IPS DF 6.9 (cell line): ENCODE measurements around the gene SLC2A4.

Experiments
- DNase-seq: peaks from one replicate; pipeline ENCODE4 v3.0.0-alpha.2; 2013; ENCODE audit warnings: low read depth, low spot score
- H3K27ac ChIP-seq: one replicate; pipeline ENCODE4 v1.5.1; 2013; ENCODE audit warnings: low read length, control low read depth
- H3K27me3 ChIP-seq: 2 replicates; pipeline ENCODE4 v1.6.1; 2013; ENCODE audit warnings: mild to moderate bottlenecking, low read length; ENCODE audit not compliant: control insufficient read depth, insufficient read depth
- H3K36me3 ChIP-seq: 2 replicates; pipeline ENCODE4 v1.6.1; 2013; ENCODE audit warnings: low read length; ENCODE audit not compliant: control insufficient read depth, insufficient read depth
- H3K4me1 ChIP-seq: 2 replicates; pipeline ENCODE4 v1.6.1; 2013; ENCODE audit warnings: low read length; ENCODE audit not compliant: control insufficient read depth, insufficient read depth
- H3K4me3 ChIP-seq: 2 replicates; pipeline ENCODE4 v1.5.1; 2013; ENCODE audit warnings: mild to moderate bottlenecking, low read length
- H3K9me3 ChIP-seq: 2 replicates; pipeline ENCODE4 v1.6.1; 2013; ENCODE audit warnings: low read length, inconsistent platforms; ENCODE audit not compliant: control insufficient read depth, insufficient read depth
- WGBS: extraction: QIAGEN DNeasy Blood & Tissue Kit; methylation state at CpG from one replicate; pipeline ENCODE4 v1.1.7; 2013; ENCODE audit warnings: mixed read lengths, missing lambda C conversion rate; ENCODE audit not compliant: insufficient read length, insufficient coverage; 5-methylcytosine and 5-hydroxymethylcytosine counted together

The SLC2A4 gene

DNA sequence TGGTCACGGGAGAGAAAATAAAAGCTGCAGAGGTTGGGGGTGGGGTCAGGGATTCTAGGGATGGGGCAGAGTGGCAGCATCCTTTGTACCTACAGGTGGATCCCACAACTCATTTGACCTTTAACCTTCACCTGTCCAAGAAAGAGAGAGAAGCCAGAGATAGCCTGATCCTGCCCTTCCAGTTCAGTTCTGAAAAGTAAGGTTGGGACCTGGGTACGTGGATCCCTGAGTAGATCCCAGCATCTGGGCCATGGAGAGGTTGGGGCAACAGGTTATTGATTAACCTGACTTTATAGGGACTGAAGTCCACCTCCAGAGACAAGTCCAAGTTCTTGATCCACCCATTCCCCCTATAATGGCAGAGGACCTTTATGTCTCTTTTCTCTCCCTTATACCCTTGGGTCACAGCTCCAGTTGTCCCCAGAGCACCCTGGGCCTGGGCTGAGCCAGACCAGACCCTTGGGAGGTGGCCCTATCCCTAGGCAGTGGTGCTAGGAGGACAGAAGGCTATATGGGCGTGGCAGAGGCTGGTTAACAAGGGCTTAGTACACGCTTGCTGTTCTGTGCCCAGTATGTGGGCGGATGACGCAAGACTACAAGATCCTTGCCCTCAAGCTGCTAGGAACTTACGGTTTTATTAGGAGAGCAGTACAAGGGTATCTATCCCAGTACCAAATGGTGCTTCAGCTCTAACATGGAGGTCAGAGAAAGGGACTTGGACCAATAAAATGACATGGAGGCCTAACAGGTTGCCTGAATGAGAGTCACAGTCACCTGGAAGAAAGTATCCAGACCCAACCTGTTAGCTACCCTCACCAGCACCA, 22.6 kb upstream of the SLC2A4 start:
- whole genome bisulfite sequencing, result no CpG with 5 or more reads among the region's 7 CpGs
- Histone ChIP-seq H3K27ac (no peak overlapping the region), H3K4me3 (no peak overlapping the region), H3K27me3 (no peaks in the 10 kb centered on the region), H3K4me1 (peaks cover 2% of the 10 kb centered on the region), H3K36me3 (peaks cover 14% of the 10 kb centered on the region; the same call in 1 of the 2 replicates), H3K9me3 (no peaks in the 10 kb centered on the region)
- no peak for DNase-seq

DNA sequence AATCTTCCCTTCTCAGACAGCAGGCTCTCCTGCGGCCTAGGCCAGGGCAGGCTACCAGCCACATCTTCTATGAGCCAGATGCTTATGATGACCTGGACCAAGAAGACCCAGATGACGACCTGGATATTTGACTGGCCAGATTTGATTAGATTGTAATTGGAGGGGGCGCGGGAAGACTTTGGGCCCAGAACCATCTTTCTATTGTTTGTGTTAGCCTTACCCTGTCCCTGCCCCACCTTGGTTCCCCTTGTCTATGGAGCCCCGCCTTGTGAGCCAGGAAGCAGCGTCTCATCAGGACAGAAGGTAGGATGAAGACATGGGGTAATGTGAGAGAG, 22.0 kb upstream of the SLC2A4 start:
- no peak for DNase-seq
- Histone ChIP-seq H3K9me3 (no peaks in the 10 kb centered on the region), H3K4me3 (no peak overlapping the region), H3K27me3 (no peaks in the 10 kb centered on the region), H3K4me1 (peaks cover 2% of the 10 kb centered on the region), H3K36me3 (peaks cover 13% of the 10 kb centered on the region; the same call in 1 of the 2 replicates), H3K27ac (no peak overlapping the region)
- WGBS, result no CpG with 5 or more reads among the region's 6 CpGs

DNA sequence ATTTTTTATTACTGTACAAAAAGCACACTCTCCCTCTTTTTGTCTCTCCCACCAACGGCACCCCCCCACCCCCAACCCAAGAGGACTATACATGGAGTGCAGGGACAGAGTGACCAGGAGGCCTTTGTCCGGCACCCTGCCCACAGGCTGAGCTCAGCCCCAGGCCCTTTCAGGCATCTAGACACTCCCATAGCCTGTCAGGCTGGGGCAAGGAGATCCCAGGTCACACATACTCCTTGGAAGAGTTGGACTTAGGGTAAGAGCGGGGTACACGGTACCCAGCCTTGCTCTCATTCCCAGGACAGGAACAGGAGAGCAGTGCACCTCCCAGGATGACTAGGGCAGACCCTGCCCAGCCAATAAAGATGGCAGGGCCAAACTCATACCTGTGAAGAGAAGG, 21.4 kb upstream of the SLC2A4 start:
- no CpG with 5 or more reads among the region's 4 CpGs for WGBS

DNA sequence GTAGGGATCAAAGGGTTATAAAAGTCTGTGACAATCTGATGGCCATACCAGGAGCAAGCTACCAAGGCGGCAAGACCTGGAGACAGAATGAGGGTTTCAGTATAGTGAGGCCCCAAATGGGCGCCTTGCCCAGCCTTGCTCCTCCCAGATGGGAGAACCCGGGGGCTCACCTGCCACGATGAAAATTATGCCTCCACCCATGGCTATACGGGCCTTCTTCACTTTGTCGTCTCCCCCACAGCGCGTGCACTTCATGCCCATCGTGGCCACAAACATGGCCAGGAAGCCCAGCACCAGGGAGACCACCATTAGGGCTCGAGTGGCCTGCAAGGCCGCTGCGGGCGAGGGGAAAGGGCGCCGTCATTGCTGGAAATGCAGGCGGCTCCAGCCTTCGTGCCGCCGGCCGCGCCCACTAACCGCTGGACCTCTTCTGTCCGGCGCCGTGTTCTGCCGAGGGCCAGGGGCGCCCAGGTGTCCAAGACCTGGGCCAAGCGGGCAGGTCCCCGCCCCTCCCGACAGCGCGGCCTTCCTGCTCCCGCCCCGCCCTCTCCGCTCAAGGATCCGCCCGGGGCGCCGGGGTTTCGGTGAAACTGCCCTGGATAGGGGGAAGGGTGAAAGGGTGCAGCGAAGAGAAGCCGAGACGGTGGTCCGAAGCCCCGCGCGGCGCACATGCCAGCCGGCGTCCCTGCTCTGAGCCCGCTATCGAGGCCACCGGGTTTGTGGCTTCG, 20.7 kb upstream of the SLC2A4 start:
- H3K4me1 ChIP-seq, result peaks cover 2% of the 10 kb centered on the region
- WGBS, result no CpG with 5 or more reads among the region's 54 CpGs
- H3K4me3 ChIP-seq, result peak overlapping the region; percentile 98
- no peaks in the 10 kb centered on the region for H3K9me3 ChIP-seq
- H3K27ac ChIP-seq, result no peak overlapping the region
- DNase-seq, result no peak
- no peaks in the 10 kb centered on the region for H3K27me3 ChIP-seq
- peaks cover 11% of the 10 kb centered on the region; the same call in 1 of the 2 replicates for H3K36me3 ChIP-seq

More for the DNA sequence above, 21.4 kb upstream of the SLC2A4 start:
- Histone ChIP-seq H3K4me1 (peaks cover 2% of the 10 kb centered on the region), H3K36me3 (peaks cover 11% of the 10 kb centered on the region; the same call in 1 of the 2 replicates), H3K27me3 (no peaks in the 10 kb centered on the region), H3K9me3 (no peaks in the 10 kb centered on the region), H3K4me3 (no peak overlapping the region; the same call in 1 of the 2 replicates), H3K27ac (no peak overlapping the region)
- DNase-seq, result no peak

DNA sequence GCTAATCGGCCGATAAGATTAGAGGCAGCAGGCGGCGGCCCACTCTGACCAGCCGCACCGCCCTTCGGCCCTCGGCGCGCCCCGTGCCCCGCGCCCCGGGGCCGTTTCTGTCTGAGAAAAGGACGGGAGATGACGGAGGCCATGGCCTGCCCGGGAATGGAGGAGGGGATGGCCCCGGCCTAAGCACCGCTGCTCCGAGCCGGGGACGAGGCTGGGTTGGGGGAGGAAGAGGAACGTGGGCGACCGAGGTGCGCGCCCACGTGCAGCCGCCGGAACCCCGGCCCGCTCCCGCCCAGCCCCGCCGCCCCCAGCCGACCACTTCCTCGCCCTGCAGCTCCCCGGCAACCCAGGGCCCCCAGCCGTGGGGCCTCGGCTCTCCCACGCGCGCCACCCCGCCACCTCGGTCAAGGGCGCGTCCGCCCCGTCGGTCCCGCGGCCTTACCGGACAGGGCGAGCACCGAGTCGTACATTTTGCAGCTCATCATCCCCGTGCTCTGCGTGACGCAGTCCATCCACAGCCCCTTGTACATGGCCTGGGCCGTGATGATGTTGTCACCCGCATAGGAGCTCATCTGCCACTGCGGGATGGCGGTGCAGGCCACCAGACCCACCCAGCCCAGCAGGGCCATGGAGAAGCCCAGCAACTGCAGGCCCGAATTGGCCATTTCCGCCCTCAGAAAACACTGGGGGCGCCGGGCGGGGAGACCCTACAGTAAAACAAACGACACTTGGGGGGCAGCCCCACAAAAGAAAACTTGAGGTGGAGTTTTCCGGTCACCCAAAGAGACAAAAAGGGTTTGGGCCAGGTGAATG, 19.9 kb upstream of the SLC2A4 start:
- no peak overlapping the region for H3K27ac ChIP-seq
- DNase-seq, result no peak
- H3K27me3 ChIP-seq, result no peaks in the 10 kb centered on the region
- peaks cover 8% of the 10 kb centered on the region; the same call in 1 of the 2 replicates for H3K36me3 ChIP-seq
- H3K9me3 ChIP-seq, result no peaks in the 10 kb centered on the region
- no CpG with 5 or more reads among the region's 71 CpGs for WGBS
- peaks cover 2% of the 10 kb centered on the region for H3K4me1 ChIP-seq
- peak overlapping the region; percentile 98 for H3K4me3 ChIP-seq

DNA sequence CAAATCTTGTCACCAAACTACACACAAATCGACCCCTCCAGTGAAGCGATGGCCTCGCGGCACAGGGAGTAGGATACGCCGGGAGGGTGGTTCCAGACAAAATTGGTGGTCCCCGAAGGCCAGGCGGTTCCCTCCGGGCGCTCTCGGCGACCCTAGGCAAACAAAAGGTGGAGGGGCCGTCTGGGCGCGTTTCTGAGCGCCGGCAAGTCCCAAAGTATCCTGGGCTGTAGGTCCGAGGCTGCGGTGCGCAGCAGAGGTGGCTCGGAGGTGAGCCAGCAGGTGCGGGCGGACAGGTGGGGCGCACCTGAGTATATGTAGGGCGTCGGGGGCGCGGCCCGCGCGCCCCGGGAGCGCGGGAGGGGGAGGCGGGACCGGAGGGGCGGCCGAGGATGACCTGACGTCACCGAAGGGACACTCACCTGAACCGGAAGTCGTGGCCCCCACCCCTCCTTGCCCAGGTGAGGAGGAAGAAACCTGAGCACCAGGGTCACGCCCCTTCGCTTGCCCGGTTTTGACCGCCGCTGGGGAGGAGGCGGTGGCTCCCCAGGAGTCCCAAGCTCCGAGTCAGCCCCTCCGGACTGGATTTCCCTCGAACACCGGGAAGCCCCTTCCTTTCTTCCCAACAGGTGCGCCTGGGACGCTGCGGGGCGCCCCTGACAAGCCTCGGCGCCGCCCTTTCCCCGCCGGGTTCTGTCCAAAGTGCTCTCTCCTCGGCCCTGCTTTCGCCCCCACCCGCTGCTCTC, 19.2 kb upstream of the SLC2A4 start, which contains the start of gene CLDN7:
Gene CLDN7 (minus strand): TSS at position 287 of the 743 bp plus-strand sequence. CDS start 435 bp downstream, outside the sequence.
- no peaks in the 10 kb centered on the region for H3K9me3 ChIP-seq
- WGBS, result no CpG with 5 or more reads among the region's 64 CpGs
- H3K27me3 ChIP-seq, result no peaks in the 10 kb centered on the region
- no peak for DNase-seq
- peaks cover 8% of the 10 kb centered on the region; the same call in 1 of the 2 replicates for H3K36me3 ChIP-seq
- peaks cover 2% of the 10 kb centered on the region for H3K4me1 ChIP-seq
- H3K4me3 ChIP-seq, result peak within 1 kb of the TSS; percentile 98
- H3K27ac ChIP-seq, result no peak within 1 kb of the TSS

GRCh38 chr17:7262935-7263800, 18.4 kb upstream of the SLC2A4 start:
- peaks cover 8% of the 10 kb centered on the region; the same call in 1 of the 2 replicates for H3K36me3 ChIP-seq
- no peaks in the 10 kb centered on the region for H3K27me3 ChIP-seq
- H3K27ac ChIP-seq, result no peak overlapping the region
- no peak for DNase-seq
- no peaks in the 10 kb centered on the region for H3K9me3 ChIP-seq
- peak overlapping the region; percentile 98; the same call in 1 of the 2 replicates for H3K4me3 ChIP-seq
- no CpG with 5 or more reads among the region's 26 CpGs for WGBS
- peaks cover 2% of the 10 kb centered on the region for H3K4me1 ChIP-seq

DNA sequence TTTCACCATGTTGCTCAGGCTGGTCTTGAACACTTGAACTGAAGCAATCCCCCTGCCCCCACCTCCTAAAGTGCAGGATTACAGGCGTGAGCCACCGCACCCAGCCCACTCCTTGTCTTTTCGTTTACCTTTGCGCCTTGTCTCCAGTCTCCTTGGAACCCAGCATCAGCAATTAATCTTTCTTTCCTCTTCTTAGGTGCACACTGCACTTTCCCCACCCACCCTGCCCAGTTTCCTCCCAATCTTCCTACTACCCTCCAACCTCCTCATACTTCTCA, 17.8 kb upstream of the SLC2A4 start:
- WGBS, result no CpG with 5 or more reads among the region's 4 CpGs
- H3K27ac ChIP-seq, result no peak overlapping the region

GRCh38 chr17:7266784-7267183, 14.7 kb upstream of the SLC2A4 start:
- DNase-seq, result no peak

More for the DNA sequence above, 17.8 kb upstream of the SLC2A4 start:
- H3K27me3 ChIP-seq, result no peaks in the 10 kb centered on the region
- H3K36me3 ChIP-seq, result peaks cover 7% of the 10 kb centered on the region; the same call in 1 of the 2 replicates
- no peak for DNase-seq
- no peaks in the 10 kb centered on the region for H3K9me3 ChIP-seq
- peak overlapping the region; percentile 98; the same call in 1 of the 2 replicates for H3K4me3 ChIP-seq
- H3K4me1 ChIP-seq, result peaks cover 2% of the 10 kb centered on the region

More at GRCh38 chr17:7266784-7267183, 14.7 kb upstream of the SLC2A4 start:
- Histone ChIP-seq H3K27me3 (no peaks in the 10 kb centered on the region), H3K4me1 (peaks cover 2% of the 10 kb centered on the region; the same call in 1 of the 2 replicates), H3K36me3 (no peaks in the 10 kb centered on the region), H3K27ac (no peak overlapping the region), H3K9me3 (no peaks in the 10 kb centered on the region), H3K4me3 (no peak overlapping the region)
- no CpG with 5 or more reads among the region's 1 CpG for WGBS
